ENCODE measurements around the gene SREBF1. TPM values are rescaled to one million over a fixed set of nuclear protein-coding genes. Genes with fewer than 3 reads are reported as not detected.

SREBF1 gene
- total RNA-seq, 2 experiments from 2014 or later = 175 to 176 TPM

GRCh38 chr17:17778308-17779014, 58.3 kb downstream of the SREBF1 start:
- no peak overlapping the region for H3K27ac Mint-ChIP-seq
- peaks cover 2% of the 10 kb centered on the region for H3K4me1 Mint-ChIP-seq
- POLR2A ChIA-PET = no interaction called here
- no peak for DNase-seq
- no peak overlapping the region for H3K4me3 Mint-ChIP-seq
- H3K36me3 Mint-ChIP-seq (ENCODE audit: low read depth) = no peaks in the 10 kb centered on the region
- peaks cover 12% of the 10 kb centered on the region for H3K27me3 Mint-ChIP-seq
- no peaks in the 10 kb centered on the region for H3K9me3 Mint-ChIP-seq
- CTCF ChIA-PET = interaction anchor here (0.6 to 0.9 kb wide), 3 partner anchors 9 to 16 kb away, joined by 3 to 4 read pairs (median 3); no protein-coding TSS in a partner anchor

DNA sequence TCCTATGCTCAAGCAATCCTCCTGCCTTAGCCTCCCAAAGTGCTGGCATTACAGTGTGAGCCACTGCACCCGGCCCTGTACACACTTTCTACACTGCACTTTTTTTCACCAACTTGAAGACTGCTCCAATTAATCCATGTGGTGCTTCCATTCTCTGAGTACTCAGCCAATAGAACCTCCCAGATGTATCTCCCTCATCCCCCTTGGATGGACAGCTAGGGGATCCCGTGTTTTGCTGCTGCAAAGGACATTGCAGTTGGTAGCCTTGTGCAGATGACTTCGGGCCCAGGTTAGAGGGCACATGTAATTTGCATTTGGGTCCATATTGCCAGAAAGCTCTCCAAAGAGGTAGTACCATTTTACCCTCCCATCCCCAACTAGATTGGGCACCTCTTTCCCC, 59.9 kb downstream of the SREBF1 start:
- DNase-seq = no peak
- Mint-ChIP-seq H3K4me1 (peaks cover 7% of the 10 kb centered on the region), H3K9me3 (no peaks in the 10 kb centered on the region), H3K4me3 (no peak overlapping the region), H3K27me3 (peaks cover 10% of the 10 kb centered on the region), H3K36me3 (ENCODE audit: low read depth) (no peaks in the 10 kb centered on the region), H3K27ac (no peak overlapping the region)
- CTCF ChIA-PET = interaction anchor here (0.6 kb wide), 1 partner anchor 147 kb away, joined by 3 read pairs; no protein-coding TSS in a partner anchor
- POLR2A ChIA-PET = no interaction called here

DNA sequence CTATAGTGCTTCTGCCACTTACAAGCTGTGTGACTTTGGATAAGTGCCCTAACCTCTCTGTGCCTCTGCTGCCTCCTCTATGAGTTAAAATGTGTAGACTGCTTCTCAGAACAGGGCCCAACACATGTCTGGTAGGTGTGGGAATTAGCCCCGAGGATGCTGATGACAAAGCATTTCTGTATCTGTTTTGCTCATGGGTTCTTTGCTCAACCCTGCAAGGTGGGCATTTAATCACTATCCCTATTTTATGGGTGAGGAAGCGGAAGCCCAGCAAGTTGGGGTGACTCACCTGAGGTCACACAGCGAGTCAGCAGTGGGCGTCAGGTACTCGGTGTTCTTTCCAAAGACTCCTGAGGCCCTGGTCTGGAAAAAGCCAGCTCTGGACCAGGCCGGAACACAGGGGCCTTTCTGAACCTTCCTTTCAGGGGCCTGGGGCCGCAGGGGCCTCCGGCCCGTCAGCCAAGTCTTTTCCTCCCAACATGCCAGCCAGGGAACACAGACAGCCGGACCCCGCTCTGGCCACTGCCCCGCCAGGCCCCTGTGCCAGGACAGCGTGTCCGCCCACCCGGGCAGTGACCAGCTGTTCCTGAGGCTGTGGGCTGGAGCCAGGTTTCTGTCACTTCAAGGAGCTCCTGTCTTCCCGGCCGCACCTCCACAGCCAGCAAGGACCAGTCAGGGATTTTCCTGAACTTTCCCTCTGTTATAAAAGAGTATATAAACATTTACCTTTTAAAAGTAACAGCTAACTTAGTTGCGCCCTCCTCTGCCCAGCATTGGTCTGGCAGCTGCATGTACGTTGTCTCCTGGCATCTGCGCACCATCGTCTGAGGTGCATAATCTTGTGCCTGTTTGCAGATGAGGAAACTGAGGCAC, 62.5 kb downstream of the SREBF1 start:
- H3K27me3 Mint-ChIP-seq = no peaks in the 10 kb centered on the region
- H3K27ac Mint-ChIP-seq = no peak overlapping the region
- H3K36me3 Mint-ChIP-seq (ENCODE audit: low read depth) = no peaks in the 10 kb centered on the region
- DNase-seq = no peak
- H3K9me3 Mint-ChIP-seq = no peaks in the 10 kb centered on the region
- POLR2A ChIA-PET = no interaction called here
- H3K4me3 Mint-ChIP-seq = no peak overlapping the region
- peaks cover 5% of the 10 kb centered on the region for H3K4me1 Mint-ChIP-seq
- CTCF ChIA-PET = interaction anchor here (1.2 to 2.0 kb wide), 3 partner anchors 10 to 14 kb away, joined by 3 to 4 read pairs (median 3); no protein-coding TSS in a partner anchor

- no peaks in the 10 kb centered on the region for H3K9me3 Mint-ChIP-seq
- H3K36me3 Mint-ChIP-seq (ENCODE audit: low read depth) = no peaks in the 10 kb centered on the region
- CTCF ChIA-PET = no interaction called here
- POLR2A ChIA-PET = no interaction called here
- no peak for DNase-seq
- no peaks in the 10 kb centered on the region for H3K27me3 Mint-ChIP-seq
- H3K27ac Mint-ChIP-seq = no peak overlapping the region
- no peak overlapping the region for H3K4me3 Mint-ChIP-seq
- H3K4me1 Mint-ChIP-seq = peaks cover 5% of the 10 kb centered on the region
These were observed 64.6 kb downstream of the SREBF1 start for GRCh38 chr17:17772231-17772630.

DNA sequence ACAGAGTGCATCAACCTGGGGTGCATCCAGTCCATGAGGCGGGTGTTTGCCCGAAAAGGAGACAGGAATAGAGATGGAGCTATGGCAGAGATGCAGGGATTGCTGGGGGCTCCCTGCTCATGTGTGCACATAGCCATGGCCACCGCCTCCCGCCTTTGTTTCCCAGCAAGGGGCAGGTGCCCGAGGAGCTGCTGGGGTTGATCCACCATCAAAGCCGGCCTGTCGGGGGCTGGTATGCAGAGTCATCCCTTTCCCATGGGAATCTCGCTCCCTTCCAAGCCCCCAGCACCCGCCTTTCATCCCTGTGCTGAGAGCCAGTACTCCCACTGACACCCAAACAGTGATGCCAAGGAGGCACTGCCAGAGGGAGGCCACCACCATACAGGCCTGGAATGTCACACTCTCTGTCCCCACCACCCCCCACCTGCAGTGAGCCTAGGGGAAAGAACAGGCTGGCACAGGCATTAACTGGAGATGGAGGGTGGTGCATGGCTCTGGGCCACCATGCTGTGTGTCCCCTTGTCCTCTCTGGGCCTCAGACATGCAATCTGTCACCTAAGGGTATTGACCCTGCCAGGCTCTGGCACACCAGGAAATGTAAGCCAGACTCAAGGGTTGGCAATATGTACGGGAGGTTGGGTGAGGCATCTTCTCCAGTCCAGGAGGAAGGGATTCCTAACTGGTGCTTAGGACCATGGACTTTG, 65.1 kb downstream of the SREBF1 start:
- Mint-ChIP-seq H3K9me3 (no peaks in the 10 kb centered on the region), H3K4me3 (no peak overlapping the region), H3K4me1 (peaks cover 7% of the 10 kb centered on the region), H3K27ac (no peak overlapping the region), H3K36me3 (ENCODE audit: low read depth) (no peaks in the 10 kb centered on the region), H3K27me3 (no peaks in the 10 kb centered on the region)
- CTCF ChIA-PET = interaction anchor here (1.0 kb wide), 1 partner anchor 9 kb away, joined by 3 read pairs; no protein-coding TSS in a partner anchor
- POLR2A ChIA-PET = no interaction called here
- DNase-seq = no peak

GRCh38 chr17:17770632-17771044, 66.1 kb downstream of the SREBF1 start:
- H3K36me3 Mint-ChIP-seq (ENCODE audit: low read depth) = no peaks in the 10 kb centered on the region
- H3K4me3 Mint-ChIP-seq = no peak overlapping the region
- H3K9me3 Mint-ChIP-seq = no peaks in the 10 kb centered on the region
- ChIA-PET POLR2A (no interaction called here), CTCF (interaction anchor here (1.0 kb wide), 2 partner anchors 8 to 13 kb away, joined by 3 read pairs; no protein-coding TSS in a partner anchor)
- H3K27ac Mint-ChIP-seq = no peak overlapping the region
- H3K27me3 Mint-ChIP-seq = no peaks in the 10 kb centered on the region
- peaks cover 18% of the 10 kb centered on the region for H3K4me1 Mint-ChIP-seq
- no peak for DNase-seq

- no peak for DNase-seq
- CTCF ChIA-PET = interaction anchor here (1.0 to 1.1 kb wide), 2 partner anchors 8 to 12 kb away, joined by 3 to 4 read pairs; no protein-coding TSS in a partner anchor
- peaks cover 22% of the 10 kb centered on the region for H3K4me1 Mint-ChIP-seq
- no peak overlapping the region for H3K27ac Mint-ChIP-seq
- no peak overlapping the region for H3K4me3 Mint-ChIP-seq
- no peaks in the 10 kb centered on the region for H3K36me3 Mint-ChIP-seq (ENCODE audit: low read depth)
- POLR2A ChIA-PET = no interaction called here
- H3K27me3 Mint-ChIP-seq = no peaks in the 10 kb centered on the region
- H3K9me3 Mint-ChIP-seq = no peaks in the 10 kb centered on the region
These were observed 66.7 kb downstream of the SREBF1 start for GRCh38 chr17:17769869-17770631.

- CTCF ChIA-PET = interaction anchor here (1.1 kb wide), 1 partner anchor 10 kb away, joined by 4 read pairs; no protein-coding TSS in a partner anchor
- H3K4me1 Mint-ChIP-seq = peaks cover 31% of the 10 kb centered on the region
- POLR2A ChIA-PET = interaction anchor here (0.5 to 1.0 kb wide), 2 partner anchors 65 to 235 kb away, joined by 3 to 5 read pairs; no protein-coding TSS in a partner anchor
- H3K27me3 Mint-ChIP-seq = no peaks in the 10 kb centered on the region
- no peak for DNase-seq
- H3K4me3 Mint-ChIP-seq = no peak overlapping the region
- peak overlapping the region; percentile 4 for H3K27ac Mint-ChIP-seq
- H3K9me3 Mint-ChIP-seq = no peaks in the 10 kb centered on the region
- H3K36me3 Mint-ChIP-seq (ENCODE audit: low read depth) = no peaks in the 10 kb centered on the region
These were observed 68.2 kb downstream of the SREBF1 start for GRCh38 chr17:17768424-17769088.

DNA sequence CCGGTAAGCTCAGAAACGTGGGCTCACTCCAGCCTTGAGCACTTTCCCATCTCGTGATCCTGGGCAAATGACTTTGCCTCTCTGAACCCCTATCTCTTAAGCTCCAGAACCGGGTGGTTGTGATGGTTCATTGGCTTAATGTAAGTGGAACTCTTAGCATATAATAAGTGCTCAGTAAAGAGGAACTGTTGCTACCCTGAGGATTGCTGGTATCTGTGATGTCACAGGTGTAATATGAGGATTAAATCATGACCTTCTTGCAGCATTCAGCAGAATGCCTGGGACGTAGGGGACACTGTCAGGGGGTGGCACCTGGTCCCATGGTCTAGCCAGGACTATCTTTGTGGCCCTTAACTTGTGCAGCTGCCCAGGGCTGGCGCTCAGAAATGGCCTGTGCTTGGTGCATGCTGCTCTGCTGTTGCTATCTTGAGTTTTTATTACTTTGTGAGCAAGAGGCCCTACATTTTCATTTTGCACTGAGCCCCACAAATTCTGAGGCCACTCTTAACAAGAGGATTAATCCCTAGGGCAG, 68.8 kb downstream of the SREBF1 start:
- POLR2A ChIA-PET = interaction anchor here (0.5 to 1.0 kb wide), 2 partner anchors 66 to 236 kb away, joined by 3 to 5 read pairs; no protein-coding TSS in a partner anchor
- H3K9me3 Mint-ChIP-seq = no peaks in the 10 kb centered on the region

DNA sequence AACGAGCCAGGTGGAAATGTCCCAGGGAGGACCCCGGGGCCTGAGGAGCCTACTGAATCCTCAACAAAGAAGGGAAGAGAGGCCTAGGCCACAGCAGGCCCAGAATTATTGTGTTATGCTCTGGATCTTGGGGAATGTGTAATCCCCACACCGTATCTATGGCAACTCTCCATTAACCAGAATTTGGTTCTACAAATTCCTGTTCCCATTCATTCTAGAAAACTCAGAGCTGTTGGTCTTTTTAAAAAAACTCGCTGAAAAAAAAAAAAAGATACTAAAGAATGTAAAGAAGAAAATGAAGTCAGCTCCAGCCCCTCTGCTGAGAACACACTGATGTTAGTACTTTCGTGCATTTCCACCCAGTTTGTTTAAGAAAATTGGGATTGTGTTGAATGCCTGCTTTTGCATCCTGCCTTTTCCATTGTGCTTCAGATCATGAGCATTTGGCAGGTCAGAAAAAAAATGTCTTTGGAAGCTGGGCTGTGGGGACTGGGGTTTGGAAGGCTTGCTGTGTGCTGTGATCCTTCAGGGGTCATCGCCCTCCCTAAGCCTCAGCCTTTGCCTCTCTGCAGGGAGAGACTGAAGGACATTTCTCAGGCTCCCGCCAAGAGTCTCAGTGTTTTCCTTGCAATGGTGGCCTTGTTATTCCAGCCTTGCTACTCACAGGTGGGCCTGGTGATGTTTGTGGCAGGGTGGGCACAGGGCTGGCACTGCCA, 69.5 kb downstream of the SREBF1 start:
- Mint-ChIP-seq H3K27ac (no peak overlapping the region), H3K9me3 (no peaks in the 10 kb centered on the region), H3K4me3 (no peak overlapping the region), H3K36me3 (ENCODE audit: low read depth) (no peaks in the 10 kb centered on the region), H3K27me3 (no peaks in the 10 kb centered on the region), H3K4me1 (peaks cover 27% of the 10 kb centered on the region)
- ChIA-PET POLR2A (no interaction called here), CTCF (no interaction called here)
- no peak for DNase-seq

More for the DNA sequence above, 68.8 kb downstream of the SREBF1 start:
- Mint-ChIP-seq H3K27ac (no peak overlapping the region), H3K4me1 (peaks cover 32% of the 10 kb centered on the region), H3K4me3 (no peak overlapping the region), H3K36me3 (ENCODE audit: low read depth) (no peaks in the 10 kb centered on the region), H3K27me3 (no peaks in the 10 kb centered on the region)
- DNase-seq = no peak
- CTCF ChIA-PET = no interaction called here

GRCh38 chr17:17766744-17767120, 70.1 kb downstream of the SREBF1 start:
- CTCF ChIA-PET = interaction anchor here (1.0 to 1.1 kb wide), 2 partner anchors 12 to 14 kb away, joined by 3 read pairs; no protein-coding TSS in a partner anchor
- no peaks in the 10 kb centered on the region for H3K36me3 Mint-ChIP-seq (ENCODE audit: low read depth)
- POLR2A ChIA-PET = no interaction called here
- peak overlapping the region; percentile 50 for H3K27ac Mint-ChIP-seq
- H3K4me3 Mint-ChIP-seq = no peak overlapping the region
- peaks cover 26% of the 10 kb centered on the region for H3K4me1 Mint-ChIP-seq
- DNase-seq = no peak
- no peaks in the 10 kb centered on the region for H3K9me3 Mint-ChIP-seq
- no peaks in the 10 kb centered on the region for H3K27me3 Mint-ChIP-seq

Data from activated CD4-positive, alpha-beta T cell treated with anti-CD3 and anti-CD28 coated beads, Interleukin-2, amount 10 ng/mL, durations not matched to agents 7 days and 5 days (primary cell).